Tibial artery (tissue), 4 donors: ENCODE data around the gene FRMD5.

Source experiments
- DNase-seq, 2 donors: peaks; one replicate each; pipeline ENCODE4 v3.0.0-alpha.2; 2019
- H3K27ac ChIP-seq, 2 donors: fragments of 200-600 bp; sonication (generic) in 1 of 2; 1 replicate in 1 of 2; 2 replicates in 1 of 2; pipeline ENCODE4 v1.5.1; 2018 to 2019; ENCODE audit warnings: mild to moderate bottlenecking in 1 of 2
- H3K27me3 ChIP-seq, 2 donors: fragments of 200-600 bp; sonication (generic) in 1 of 2; one replicate each; pipeline versions ENCODE4 v1.5.1 to v1.6.0; 2016 to 2019
- H3K36me3 ChIP-seq, 3 donors: fragments of 200-600 bp; sonication (generic) in 2 of 3; one replicate each; pipeline ENCODE4 v1.5.1; 2016 to 2019; ENCODE audit warnings: mild to moderate bottlenecking in 2 of 3
- H3K4me1 ChIP-seq, 4 donors: fragments of 200-600 bp; sonication (generic) in 2 of 4; 1 replicate in 3 of 4; 2 replicates in 1 of 4; pipeline ENCODE4 v1.5.1; 2016 to 2019
- H3K4me3 ChIP-seq, 2 donors: fragments of 200-600 bp; sonication (generic) in 1 of 2; 1 replicate in 1 of 2; 2 replicates in 1 of 2; pipeline ENCODE4 v1.5.1; 2018 to 2019; ENCODE audit warnings: mild to moderate bottlenecking in 2 of 2
- H3K9me3 ChIP-seq, 3 donors: fragments of 200-600 bp; sonication (generic) in 1 of 3; one replicate each; pipeline ENCODE4 v1.5.1; 2016 to 2019
- CTCF ChIP-seq, 2 experiments: fragments of 200-600 bp in 1 of 2; fragments of 450-650 bp in 1 of 2; IDR thresholded peaks; one replicate each; pipeline ENCODE4 v1.5.1; 2017 to 2019; ENCODE audit warnings: antibody characterized with exemption in 2 of 2, mild to moderate bottlenecking in 1 of 2, moderate library complexity in 1 of 2
- intact Hi-C: fragments of 100-400 bp; cut with DNase I; formaldehyde crosslinking; loops from one replicate; pipeline ENCODE4 v1.15.0; 2023; ENCODE audit warnings: low total_unique reads

Gene FRMD5

GRCh38 chr15:43974852-43975251 is 220.2 kb downstream of the FRMD5 start:
- peaks cover 0 to 2% of the 10 kb centered on the region in 2 donors for H3K27me3 ChIP-seq
- no peaks in the 10 kb centered on the region for H3K4me1 ChIP-seq
- H3K36me3 ChIP-seq = no peaks in the 10 kb centered on the region
- DNase-seq = no peak
- H3K9me3 ChIP-seq = no peaks in the 10 kb centered on the region
- no peak overlapping the region for H3K27ac ChIP-seq
- H3K4me3 ChIP-seq = no peak overlapping the region
- TF ChIP-seq CTCF (IDR thresholded peaks at IDR 0.05) = no peak
- intact Hi-C loops = no loop called here

GRCh38 chr15:43969802-43970375 is 225.2 kb downstream of the FRMD5 start:
- H3K27ac ChIP-seq = no peak overlapping the region
- H3K36me3 ChIP-seq = no peaks in the 10 kb centered on the region
- H3K27me3 ChIP-seq = no peaks in the 10 kb centered on the region
- no peak overlapping the region for H3K4me3 ChIP-seq
- DNase-seq = no peak
- no peaks in the 10 kb centered on the region for H3K4me1 ChIP-seq
- TF ChIP-seq CTCF (IDR thresholded peaks at IDR 0.05) = no peak
- H3K9me3 ChIP-seq = no peaks in the 10 kb centered on the region
- intact Hi-C loops = no loop called here

- Histone ChIP-seq H3K4me3 (no peak overlapping the region), H3K36me3 (no peaks in the 10 kb centered on the region), H3K9me3 (no peaks in the 10 kb centered on the region), H3K27me3 (no peaks in the 10 kb centered on the region), H3K27ac (no peak overlapping the region), H3K4me1 (no peaks in the 10 kb centered on the region)
- no peak for TF ChIP-seq CTCF (IDR thresholded peaks at IDR 0.05)
- no peak for DNase-seq
- intact Hi-C loops = no loop called here
Measured at GRCh38 chr15:43968551-43968950, 226.5 kb downstream of the FRMD5 start.

- H3K9me3 ChIP-seq = no peaks in the 10 kb centered on the region
- no peak for TF ChIP-seq CTCF (IDR thresholded peaks at IDR 0.05)
- no peaks in the 10 kb centered on the region for H3K36me3 ChIP-seq
- no peaks in the 10 kb centered on the region for H3K4me1 ChIP-seq
- intact Hi-C loops = no loop called here
- H3K4me3 ChIP-seq = no peak overlapping the region
- no peak for DNase-seq
- no peak overlapping the region for H3K27ac ChIP-seq
- no peaks in the 10 kb centered on the region for H3K27me3 ChIP-seq
Measured at GRCh38 chr15:43966646-43967045, 228.4 kb downstream of the FRMD5 start.

GRCh38 chr15:43958861-43959330 is 236.2 kb downstream of the FRMD5 start:
- TF ChIP-seq CTCF (IDR thresholded peaks at IDR 0.05) = no peak
- Histone ChIP-seq H3K9me3 (no peaks in the 10 kb centered on the region), H3K4me1 (no peaks in the 10 kb centered on the region), H3K27me3 (no peaks in the 10 kb centered on the region), H3K4me3 (no peak overlapping the region), H3K36me3 (no peaks in the 10 kb centered on the region), H3K27ac (no peak overlapping the region)
- intact Hi-C loops = no loop called here
- no peak for DNase-seq

GRCh38 chr15:43957724-43958123 is 237.3 kb downstream of the FRMD5 start:
- no peaks in the 10 kb centered on the region for H3K4me1 ChIP-seq
- H3K9me3 ChIP-seq = no peaks in the 10 kb centered on the region
- no peak for TF ChIP-seq CTCF (IDR thresholded peaks at IDR 0.05)
- no peak overlapping the region for H3K27ac ChIP-seq
- no peak overlapping the region for H3K4me3 ChIP-seq
- no peaks in the 10 kb centered on the region for H3K27me3 ChIP-seq
- intact Hi-C loops = no loop called here
- H3K36me3 ChIP-seq = no peaks in the 10 kb centered on the region
- no peak for DNase-seq
